Parathyroid adenoma (tissue), 2 donors: ENCODE data around the gene CNMD.
"Not testable (repeated sequence)": the region's sequence is repeated elsewhere in the genome, so short reads cannot be mapped to it uniquely, and the experiment has no call there.

Source experiments
- H2AFZ ChIP-seq: fragments of 300-600 bp; sonication (generic); one replicate; pipeline ENCODE4 v1.7.0; 2017; ENCODE audit warnings: antibody characterized with exemption, mild to moderate bottlenecking
- H3K27ac ChIP-seq: fragments of 300-600 bp; sonication (generic); one replicate; pipeline ENCODE4 v1.7.0; 2017
- H3K27me3 ChIP-seq: fragments of 300-600 bp; sonication (generic); one replicate; pipeline ENCODE4 v1.7.0; 2017; ENCODE audit warnings: low read length; ENCODE audit not compliant: control insufficient read depth, insufficient read depth
- H3K36me3 ChIP-seq: fragments of 300-600 bp; sonication (generic); one replicate; pipeline ENCODE4 v1.7.0; 2017; ENCODE audit warnings: low read length; ENCODE audit not compliant: control insufficient read depth, insufficient read depth
- H3K4me1 ChIP-seq: fragments of 300-600 bp; sonication (generic); one replicate; pipeline ENCODE4 v1.7.0; 2017; ENCODE audit warnings: control low read depth
- H3K4me2 ChIP-seq: fragments of 300-600 bp; sonication (generic); one replicate; pipeline ENCODE4 v1.7.0; 2017; ENCODE audit warnings: low read length
- H3K4me3 ChIP-seq: fragments of 300-600 bp; sonication (generic); one replicate; pipeline ENCODE4 v1.7.0; 2017; ENCODE audit warnings: low read depth, low read length
- H3K79me2 ChIP-seq: fragments of 300-600 bp; sonication (generic); one replicate; pipeline ENCODE4 v1.7.0; 2017; ENCODE audit warnings: control low read depth
- H3K9ac ChIP-seq: fragments of 300-600 bp; sonication (generic); one replicate; pipeline ENCODE4 v1.7.0; 2017; ENCODE audit warnings: mild to moderate bottlenecking
- H3K9me3 ChIP-seq: fragments of 300-600 bp; sonication (generic); one replicate; pipeline ENCODE4 v1.7.0; 2017; ENCODE audit warnings: low read length; ENCODE audit not compliant: control insufficient read depth
- TF ChIP-seq, protein P1 (sequence below): fragments of 300-600 bp; sonication (generic); IDR thresholded peaks from one replicate; pipeline ENCODE4 v1.7.0; 2017; ENCODE audit warnings: antibody characterized with exemption, mild to moderate bottlenecking
- donor health status: primary hyperparathyroidism.

Gene CNMD

GRCh38 chr13:52726258-52726657 lies 13.4 kb downstream of the CNMD start:
- TF ChIP-seq, protein P1, sequence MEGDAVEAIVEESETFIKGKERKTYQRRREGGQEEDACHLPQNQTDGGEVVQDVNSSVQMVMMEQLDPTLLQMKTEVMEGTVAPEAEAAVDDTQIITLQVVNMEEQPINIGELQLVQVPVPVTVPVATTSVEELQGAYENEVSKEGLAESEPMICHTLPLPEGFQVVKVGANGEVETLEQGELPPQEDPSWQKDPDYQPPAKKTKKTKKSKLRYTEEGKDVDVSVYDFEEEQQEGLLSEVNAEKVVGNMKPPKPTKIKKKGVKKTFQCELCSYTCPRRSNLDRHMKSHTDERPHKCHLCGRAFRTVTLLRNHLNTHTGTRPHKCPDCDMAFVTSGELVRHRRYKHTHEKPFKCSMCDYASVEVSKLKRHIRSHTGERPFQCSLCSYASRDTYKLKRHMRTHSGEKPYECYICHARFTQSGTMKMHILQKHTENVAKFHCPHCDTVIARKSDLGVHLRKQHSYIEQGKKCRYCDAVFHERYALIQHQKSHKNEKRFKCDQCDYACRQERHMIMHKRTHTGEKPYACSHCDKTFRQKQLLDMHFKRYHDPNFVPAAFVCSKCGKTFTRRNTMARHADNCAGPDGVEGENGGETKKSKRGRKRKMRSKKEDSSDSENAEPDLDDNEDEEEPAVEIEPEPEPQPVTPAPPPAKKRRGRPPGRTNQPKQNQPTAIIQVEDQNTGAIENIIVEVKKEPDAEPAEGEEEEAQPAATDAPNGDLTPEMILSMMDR: no peak
- no peak overlapping the region for H2AFZ ChIP-seq
- H3K79me2 ChIP-seq: no peaks in the 10 kb centered on the region
- no peaks in the 10 kb centered on the region for H3K9me3 ChIP-seq
- no peaks in the 10 kb centered on the region for H3K27me3 ChIP-seq
- no peak overlapping the region for H3K27ac ChIP-seq
- H3K9ac ChIP-seq: no peak overlapping the region
- no peaks in the 10 kb centered on the region for H3K4me1 ChIP-seq
- H3K4me3 ChIP-seq: no peak overlapping the region
- no peaks in the 10 kb centered on the region for H3K36me3 ChIP-seq
- H3K4me2 ChIP-seq: no peak overlapping the region

GRCh38 chr13:52725302-52725701 lies 14.3 kb downstream of the CNMD start:
- H3K27ac ChIP-seq: no peak overlapping the region
- H3K4me3 ChIP-seq: no peak overlapping the region
- H2AFZ ChIP-seq: no peak overlapping the region
- no peak overlapping the region for H3K4me2 ChIP-seq
- no peaks in the 10 kb centered on the region for H3K27me3 ChIP-seq
- no peaks in the 10 kb centered on the region for H3K79me2 ChIP-seq
- no peak overlapping the region for H3K9ac ChIP-seq
- no peaks in the 10 kb centered on the region for H3K9me3 ChIP-seq
- H3K4me1 ChIP-seq: no peaks in the 10 kb centered on the region
- no peaks in the 10 kb centered on the region for H3K36me3 ChIP-seq
- TF ChIP-seq, protein P1: no peak

DNA sequence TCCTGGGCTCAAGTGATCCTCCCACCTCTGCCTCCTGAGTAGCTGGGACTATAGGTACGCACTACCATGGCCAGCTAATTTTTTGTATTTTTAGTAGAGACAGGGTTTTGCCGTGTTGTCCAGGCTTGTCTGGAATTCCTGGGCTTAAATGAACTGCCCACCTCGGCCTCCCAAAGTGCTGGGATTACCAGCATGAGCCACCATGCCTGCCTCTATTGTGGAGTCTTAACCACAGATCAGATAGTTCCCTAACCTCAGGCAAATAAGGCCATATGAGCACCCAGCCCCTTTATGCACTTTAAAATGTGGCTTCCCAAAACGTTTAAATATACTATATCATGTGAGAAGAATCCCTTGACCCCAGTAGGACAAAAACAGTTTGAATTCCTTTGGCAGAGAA lies 16.4 kb downstream of the CNMD start:
- no peak overlapping the region for H3K9ac ChIP-seq
- no peaks in the 10 kb centered on the region for H3K4me1 ChIP-seq
- H3K27me3 ChIP-seq: no peaks in the 10 kb centered on the region
- H3K4me3 ChIP-seq: no peak overlapping the region
- H3K36me3 ChIP-seq: no peaks in the 10 kb centered on the region
- H3K4me2 ChIP-seq: no peak overlapping the region
- TF ChIP-seq, protein P1: no peak
- H3K27ac ChIP-seq: no peak overlapping the region
- no peaks in the 10 kb centered on the region for H3K9me3 ChIP-seq
- no peaks in the 10 kb centered on the region for H3K79me2 ChIP-seq
- H2AFZ ChIP-seq: no peak overlapping the region

- H3K4me1 ChIP-seq, H2AFZ ChIP-seq, H3K4me3 ChIP-seq, H3K79me2 ChIP-seq, H3K9ac ChIP-seq, H3K4me2 ChIP-seq, H3K9me3 ChIP-seq, H3K36me3 ChIP-seq, H3K27me3 ChIP-seq, H3K27ac ChIP-seq: not testable (repeated sequence)
Measured at GRCh38 chr13:52721356-52721755, 18.3 kb downstream of the CNMD start.

GRCh38 chr13:52720904-52721303 lies 18.7 kb downstream of the CNMD start:
- H2AFZ ChIP-seq, H3K36me3 ChIP-seq, H3K4me1 ChIP-seq: not testable (repeated sequence)

DNA sequence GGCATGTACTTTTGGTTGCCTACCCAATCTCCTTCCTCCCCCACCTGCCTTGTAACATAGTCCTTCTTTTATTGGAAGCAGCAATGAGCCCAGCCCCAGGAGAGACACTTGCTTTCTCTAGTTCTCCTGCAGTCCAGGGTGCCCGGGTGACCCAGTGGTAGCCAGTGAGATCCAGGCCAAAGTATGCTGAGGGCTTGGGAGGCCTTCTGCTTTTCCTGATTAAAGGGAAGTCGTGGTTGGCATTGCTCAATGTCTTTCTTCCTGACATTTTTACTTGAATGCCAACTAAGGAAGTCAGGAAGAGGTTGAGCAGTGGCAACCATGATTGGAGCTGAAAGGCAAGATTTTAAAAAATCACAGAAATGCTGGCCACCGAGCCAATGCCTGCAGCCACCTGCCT lies 25.7 kb downstream of the CNMD start:
- no peaks in the 10 kb centered on the region for H3K79me2 ChIP-seq
- H3K36me3 ChIP-seq: no peaks in the 10 kb centered on the region
- H3K27me3 ChIP-seq: no peaks in the 10 kb centered on the region
- no peaks in the 10 kb centered on the region for H3K9me3 ChIP-seq
- no peak overlapping the region for H3K9ac ChIP-seq
- no peaks in the 10 kb centered on the region for H3K4me1 ChIP-seq
- TF ChIP-seq, protein P1: no peak
- no peak overlapping the region for H3K4me3 ChIP-seq
- no peak overlapping the region for H2AFZ ChIP-seq
- H3K4me2 ChIP-seq: no peak overlapping the region
- no peak overlapping the region for H3K27ac ChIP-seq

More at GRCh38 chr13:52720904-52721303, 18.7 kb downstream of the CNMD start:
- H3K4me3 ChIP-seq, H3K27ac ChIP-seq, H3K79me2 ChIP-seq, H3K9ac ChIP-seq, H3K4me2 ChIP-seq, H3K9me3 ChIP-seq, H3K27me3 ChIP-seq: not testable (repeated sequence)
